SK-N-SH treated with all-trans-retinoic acid at 6 μM for 48 hours (cell line): ENCODE data around the gene TRAF6.

Experiments
- ARNTL ChIP-seq: fragments of 450-650 bp; formaldehyde crosslinking; IDR thresholded peaks from 2 replicates; pipeline ENCODE4 v1.5.0; 2020; ENCODE audit warnings: low read depth, mild to moderate bottlenecking, moderate library complexity, borderline replicate concordance
- GLIS3 ChIP-seq: fragments of 250-450 bp; sonication (Bioruptor Pico); IDR thresholded peaks from 2 replicates; pipeline ENCODE4 v1.5.0; 2020; ENCODE audit warnings: mild to moderate bottlenecking, moderate library complexity
- ISL1 ChIP-seq: fragments of 250-450 bp; sonication (Bioruptor Pico); IDR thresholded peaks from 2 replicates; pipeline ENCODE4 v2.1.2; 2022; ENCODE audit warnings: mild to moderate bottlenecking, moderate library complexity
- OSR1 ChIP-seq: fragments of 250-450 bp; sonication (Bioruptor Pico); IDR thresholded peaks from 2 replicates; pipeline ENCODE4 v1.8.0; 2022; ENCODE audit warnings: moderate library complexity, mild to moderate bottlenecking, inconsistent platforms
- PATZ1 ChIP-seq: fragments of 250-450 bp; sonication (Bioruptor Pico); IDR thresholded peaks from 2 replicates; pipeline ENCODE4 v1.8.0; 2020; ENCODE audit warnings: mild to moderate bottlenecking, moderate library complexity, borderline replicate concordance
- PPARA ChIP-seq: fragments of 250-450 bp; sonication (Bioruptor Pico); IDR thresholded peaks from 2 replicates; pipeline ENCODE4 v1.5.0; 2020; ENCODE audit warnings: mild to moderate bottlenecking, borderline replicate concordance
- TCF4 ChIP-seq: fragments of 250-450 bp; sonication (Bioruptor Pico); IDR thresholded peaks from 2 replicates; pipeline ENCODE4 v1.8.0; 2021; ENCODE audit warnings: mild to moderate bottlenecking, moderate library complexity, borderline replicate concordance
- TSHZ2 ChIP-seq: fragments of 250-450 bp; sonication (Bioruptor Pico); IDR thresholded peaks from 2 replicates; pipeline ENCODE4 v1.5.0; 2020; ENCODE audit warnings: mild to moderate bottlenecking, moderate library complexity
- ZNF70 ChIP-seq: fragments of 450-650 bp; formaldehyde crosslinking; IDR thresholded peaks from 2 replicates; pipeline ENCODE4 v1.5.0; 2020; ENCODE audit warnings: mild to moderate bottlenecking, moderate library complexity
- ZNF8 ChIP-seq: fragments of 450-650 bp; formaldehyde crosslinking; IDR thresholded peaks from 2 replicates; pipeline ENCODE4 v1.5.0; 2020; ENCODE audit warnings: mild to moderate bottlenecking, moderate library complexity

- TF ChIP-seq ISL1 (CRISPR knock-in tag) (no peak), TCF4 (CRISPR knock-in tag) (no peak), PATZ1 (CRISPR knock-in tag) (no peak), ZNF70 (CRISPR knock-in tag) (no peak), GLIS3 (CRISPR knock-in tag) (no peak), PPARA (no peak), OSR1 (CRISPR knock-in tag) (no peak), ZNF8 (CRISPR knock-in tag) (no peak), ARNTL (CRISPR knock-in tag) (no peak), TSHZ2 (no peak)
Measured at GRCh38 chr11:36453678-36454077, 56.4 kb downstream of the TRAF6 start.
